ENCODE measurements around the gene UNC80.

The UNC80 gene

DNA sequence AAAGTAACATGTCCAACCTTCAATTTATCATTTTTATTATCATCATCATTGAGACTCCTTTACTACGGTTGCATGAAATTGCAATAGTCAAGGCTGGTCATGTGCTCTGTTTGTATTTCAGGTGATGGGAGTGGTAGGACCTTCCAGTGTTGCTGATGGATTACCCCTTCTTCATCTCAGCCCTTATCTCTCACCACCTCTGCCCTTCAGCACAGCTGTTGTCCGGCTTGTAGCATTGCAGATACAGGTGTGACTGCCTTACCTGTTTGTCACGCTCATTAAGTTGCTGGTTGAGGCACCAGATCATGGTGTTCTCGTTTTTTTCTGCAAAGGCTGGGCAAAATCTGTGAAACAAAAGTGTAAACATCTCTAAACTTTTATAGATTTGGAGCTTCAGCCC, 199.1 kb downstream of the UNC80 start:
- DNase-seq (ENCODE audit: low spot score): no peak

GRCh38 chr2:209973328-209973727, 201.7 kb downstream of the UNC80 start:
- DNase-seq (ENCODE audit: low spot score): no peak

DNA sequence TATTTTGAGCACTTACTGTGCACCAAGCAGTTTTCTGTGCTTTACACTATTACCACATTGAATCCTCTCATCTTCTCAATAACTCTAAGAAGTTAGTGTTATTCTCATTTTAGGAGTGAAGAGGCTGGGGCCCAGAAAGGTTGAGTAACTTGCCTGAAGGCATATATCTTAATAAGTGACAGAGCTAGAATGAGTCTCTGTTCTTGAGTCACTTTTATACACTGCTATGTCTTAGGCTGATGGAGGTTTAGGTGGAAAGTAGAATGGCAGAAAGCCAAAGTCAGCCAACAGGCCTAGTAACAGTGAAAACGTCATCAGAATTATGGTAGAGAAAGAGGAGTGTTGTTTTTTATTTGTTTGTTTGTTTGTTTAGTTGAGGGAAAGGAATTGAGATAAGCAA, 202.9 kb downstream of the UNC80 start:
- DNase-seq (ENCODE audit: low spot score): no peak

DNA sequence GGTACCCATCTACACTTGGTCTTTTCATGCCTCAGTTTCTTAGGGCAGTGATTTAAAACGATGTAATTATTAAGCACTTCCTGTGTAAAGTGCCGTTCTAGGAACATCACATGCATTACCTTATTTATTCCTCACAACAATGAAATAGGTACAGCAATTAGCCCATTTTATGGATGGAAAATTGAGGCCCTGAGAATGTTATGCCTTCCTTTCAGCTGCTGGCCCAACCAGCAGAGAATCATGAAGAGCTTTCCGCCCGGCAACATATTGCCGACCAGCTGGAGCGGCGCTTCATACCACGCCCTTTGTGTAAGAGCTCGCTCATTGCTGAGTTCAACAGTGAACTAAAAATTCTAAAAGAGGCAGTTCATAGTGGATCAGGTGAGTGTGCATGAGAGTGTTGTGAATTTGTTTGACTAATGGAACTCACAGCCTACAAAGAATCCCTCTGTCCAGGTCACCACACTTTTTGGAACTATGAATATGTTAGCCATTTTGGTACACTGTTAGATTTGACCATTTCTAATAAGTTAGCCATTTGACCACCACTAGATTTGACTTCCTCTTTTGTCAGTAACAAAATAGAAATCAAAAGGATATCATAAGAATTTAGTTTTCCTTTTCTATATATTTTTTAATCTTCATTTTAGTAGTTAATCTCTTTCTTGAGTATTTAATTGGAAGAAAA, 205.2 kb downstream of the UNC80 start:
- no peak for DNase-seq (ENCODE audit: low spot score)

DNA sequence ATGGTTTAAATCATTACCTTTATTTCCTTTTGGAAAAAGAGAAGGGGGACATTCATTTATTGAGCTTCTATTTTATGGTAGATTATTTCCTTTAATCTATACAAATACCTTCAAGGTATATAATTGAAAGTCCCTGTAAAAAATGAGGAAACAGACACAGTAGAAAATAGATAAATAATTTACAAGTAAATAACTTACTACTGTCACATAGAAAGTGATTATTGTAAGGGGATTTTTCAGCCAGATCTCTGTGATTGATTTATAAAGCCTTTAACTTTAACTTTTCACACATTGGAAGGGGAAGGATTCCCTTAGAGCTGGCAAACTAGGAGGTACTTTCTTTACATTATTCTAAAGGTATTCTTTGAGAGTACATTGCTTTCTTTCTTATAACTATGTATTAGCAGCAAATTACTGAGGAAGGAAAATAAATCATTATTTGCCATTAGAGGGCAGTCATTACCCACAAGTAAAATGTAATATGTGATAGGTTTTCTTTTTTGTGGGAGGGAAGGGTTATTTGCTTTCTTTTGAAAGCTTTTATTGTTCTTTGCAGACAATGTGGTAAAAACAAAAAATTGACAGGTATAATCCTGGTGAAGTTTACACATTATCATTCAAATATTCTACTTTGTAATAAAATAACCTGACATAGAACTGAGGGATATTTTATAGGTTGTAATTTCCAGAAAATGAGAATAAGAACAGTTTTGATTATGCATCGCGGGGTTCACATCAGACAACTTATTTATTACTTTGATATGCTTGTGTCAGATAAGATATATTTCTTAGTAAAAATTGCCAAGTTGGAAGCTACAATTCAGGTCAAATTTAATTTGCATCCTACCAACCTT, 206.0 kb downstream of the UNC80 start:
- peak; percentile 8 for DNase-seq (ENCODE audit: low spot score)

DNA sequence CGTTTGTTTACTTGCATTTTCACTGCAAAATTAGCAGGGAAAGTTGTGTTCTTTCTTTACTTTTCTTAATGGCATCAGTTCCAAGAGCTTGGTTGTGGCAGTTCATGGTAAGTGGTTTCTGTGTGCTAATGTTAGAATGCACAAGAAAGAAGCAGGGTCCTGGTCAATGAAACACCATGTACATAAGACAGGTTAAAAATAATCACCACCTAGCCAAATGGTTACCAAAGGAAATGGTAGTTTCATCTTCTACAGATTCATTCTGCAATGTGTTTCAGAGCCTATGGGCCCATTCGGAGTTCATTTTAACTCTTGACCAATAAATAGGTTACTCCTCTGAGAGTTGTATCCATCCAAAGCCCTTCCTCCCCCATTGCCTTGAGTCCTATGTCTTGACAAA, 212.7 kb downstream of the UNC80 start:
- DNase-seq (ENCODE audit: low spot score): no peak

- DNase-seq (ENCODE audit: low spot score): no peak
These were observed 214.2 kb downstream of the UNC80 start for GRCh38 chr2:209985874-209986273.

- no peak for DNase-seq (ENCODE audit: low spot score)
These were observed 214.8 kb downstream of the UNC80 start for GRCh38 chr2:209986415-209986814.

GRCh38 chr2:209988010-209988409, 216.4 kb downstream of the UNC80 start:
- no peak for DNase-seq (ENCODE audit: low spot score)

- DNase-seq (ENCODE audit: low spot score): no peak
These were observed 219.2 kb downstream of the UNC80 start for GRCh38 chr2:209990838-209991237.

GRCh38 chr2:209993968-209994367, 222.3 kb downstream of the UNC80 start:
- no peak for DNase-seq (ENCODE audit: low spot score)

DNA sequence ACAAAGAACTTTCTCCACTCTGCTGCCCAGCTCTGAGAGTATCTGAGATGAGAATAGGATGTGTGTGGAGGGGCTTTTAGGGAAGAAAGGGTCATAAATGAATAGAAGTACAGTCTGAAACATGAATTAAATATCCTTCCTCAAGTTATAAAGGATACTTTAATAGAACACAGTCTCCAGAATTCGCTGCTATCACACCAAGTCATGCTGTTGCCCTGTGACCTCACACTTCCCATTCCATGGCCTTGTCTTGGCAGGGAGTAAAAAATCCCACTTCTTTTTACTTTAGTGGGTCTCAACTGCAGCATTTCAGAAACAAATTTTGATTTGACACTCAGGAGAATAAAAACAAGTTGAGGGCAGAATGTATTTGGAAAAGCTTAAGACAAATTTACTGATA, 227.0 kb downstream of the UNC80 start:
- DNase-seq (ENCODE audit: low spot score): no peak

DNA sequence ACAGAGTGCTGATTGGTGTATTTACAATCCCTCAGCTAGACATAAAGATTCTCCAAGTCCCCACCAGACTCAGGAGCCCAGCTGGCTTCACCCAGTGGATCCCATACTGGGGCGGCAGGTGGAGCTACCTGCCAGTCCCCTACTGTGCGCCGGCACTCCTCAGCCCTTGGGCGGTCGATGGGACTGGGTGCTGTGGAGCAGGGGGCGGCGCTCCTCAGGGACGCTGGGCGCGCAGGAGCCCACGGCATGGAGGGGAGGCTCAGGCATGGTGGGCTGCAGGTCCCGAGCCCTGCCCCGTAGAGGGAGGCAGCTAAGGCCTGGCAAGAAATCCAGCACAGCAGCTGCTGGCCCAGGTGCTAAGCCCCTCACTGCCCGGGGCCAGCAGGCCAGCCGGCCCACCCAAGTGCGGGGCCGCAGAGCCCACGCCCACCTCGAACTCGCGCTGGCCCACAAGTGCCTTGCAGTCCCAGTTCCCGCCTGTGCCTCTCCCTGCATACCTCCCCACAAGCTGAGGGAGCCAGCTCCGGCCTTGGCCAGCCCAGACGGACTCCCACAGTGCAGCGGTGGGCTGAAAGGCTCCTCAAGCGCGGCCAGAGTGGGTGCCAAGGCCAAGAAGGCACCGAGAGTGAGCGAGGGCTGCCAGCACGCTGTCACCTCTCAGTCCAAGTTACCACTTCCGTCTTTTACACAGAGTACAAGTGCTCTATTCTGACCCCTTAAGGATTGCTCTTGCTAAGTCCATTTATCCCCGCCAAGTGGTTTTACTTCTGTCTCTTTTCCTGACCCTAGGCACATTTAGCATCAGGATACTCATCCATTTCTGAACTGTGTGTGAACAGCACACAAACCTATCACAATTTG, 229.1 kb downstream of the UNC80 start:
- DNase-seq (ENCODE audit: low spot score): no peak

DNA sequence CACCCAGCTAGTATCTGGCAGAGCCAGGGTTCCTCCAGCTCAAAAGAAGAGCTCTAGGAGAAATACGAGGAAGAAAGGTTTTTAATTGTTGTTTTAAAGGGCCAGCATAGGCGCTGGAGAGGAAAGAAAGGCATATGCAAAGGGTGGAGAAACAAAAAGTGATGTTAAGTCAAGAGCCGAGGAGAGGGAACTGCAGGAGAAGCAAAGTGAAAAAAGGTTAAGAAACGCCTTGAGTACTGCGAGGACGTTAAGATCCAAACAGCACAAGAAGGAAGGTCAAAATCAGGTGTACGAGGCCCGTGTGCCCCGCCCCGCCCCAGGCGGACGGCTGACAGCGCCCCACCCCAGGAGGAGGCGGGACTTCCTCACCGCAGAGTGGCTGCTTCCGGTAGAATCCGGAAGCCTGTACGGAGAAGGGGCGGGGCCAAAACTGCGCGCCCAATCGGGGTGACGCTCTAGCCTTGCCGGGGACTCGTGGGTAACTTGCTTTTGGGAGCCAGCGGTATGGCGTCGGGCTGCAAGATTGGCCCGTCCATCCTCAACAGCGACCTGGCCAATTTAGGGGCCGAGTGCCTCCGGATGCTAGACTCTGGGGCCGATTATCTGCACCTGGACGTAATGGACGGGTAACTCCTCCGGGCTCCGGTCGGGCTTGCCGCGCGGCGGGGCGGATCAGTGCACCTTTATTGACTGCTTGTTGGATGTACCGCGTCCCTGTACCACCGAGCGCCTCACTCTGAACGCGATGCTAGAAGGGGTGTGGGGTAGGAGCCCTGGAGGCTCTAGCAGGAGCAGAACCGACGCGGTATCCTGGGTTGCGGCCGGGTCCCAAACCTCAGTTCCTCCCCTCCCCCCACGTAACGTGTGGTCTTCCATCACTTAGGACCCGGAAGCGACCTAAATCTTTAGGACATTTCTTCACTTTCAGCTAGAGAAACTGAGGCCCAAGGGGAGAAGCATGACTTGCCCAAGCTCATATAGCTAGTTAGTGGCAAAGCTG, 230.8 kb downstream of the UNC80 start, which contains the start of gene RPE:
Gene RPE, plus strand, starts transcription at position 481 of the 1,000 bp plus-strand sequence. Its CDS starts 24 bp downstream, at position 505.
- peak; percentile 92 for DNase-seq (ENCODE audit: low spot score)

DNA sequence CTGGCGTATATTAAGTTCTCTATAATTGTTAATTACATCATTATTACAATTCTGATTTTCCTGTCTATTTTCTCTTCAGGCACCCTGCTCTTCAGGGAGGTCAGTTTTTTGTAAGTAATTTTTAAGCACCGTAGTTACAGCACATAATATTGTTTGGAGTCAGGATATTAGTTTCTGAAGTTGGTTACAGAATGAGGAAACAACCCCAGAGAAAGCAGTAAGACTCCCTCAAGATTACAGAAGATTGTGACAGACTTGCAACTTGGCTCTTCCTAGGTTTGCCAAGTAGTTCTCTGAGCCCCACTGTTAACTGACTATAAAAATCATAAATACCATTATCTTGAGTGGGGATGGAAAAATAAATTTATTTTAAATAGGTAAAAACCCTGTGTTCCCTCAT, 231.7 kb downstream of the UNC80 start:
- DNase-seq (ENCODE audit: low spot score): no peak

GRCh38 chr2:210004881-210005280, 233.2 kb downstream of the UNC80 start:
- DNase-seq (ENCODE audit: low spot score): no peak

DNA sequence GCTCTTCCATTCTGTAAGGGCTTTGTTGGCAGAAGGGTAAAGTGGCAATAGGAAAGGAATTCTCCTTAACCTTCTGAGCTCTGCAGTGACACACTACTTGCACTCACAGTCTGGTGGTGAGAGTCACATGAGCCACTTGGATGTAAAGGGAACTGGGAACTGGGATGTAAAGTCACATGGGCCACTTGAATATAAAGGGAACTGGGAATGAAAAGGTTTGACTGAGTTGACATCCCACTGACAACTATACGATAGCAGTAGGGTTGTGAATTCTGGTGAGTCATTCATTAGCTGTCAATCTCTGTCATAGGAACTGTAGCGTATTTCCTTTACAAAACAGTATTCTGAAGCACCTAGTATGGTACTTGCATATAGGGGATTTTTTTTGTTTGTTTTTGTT, 236.3 kb downstream of the UNC80 start:
- no peak for DNase-seq (ENCODE audit: low spot score)

GRCh38 chr2:210009126-210009525, 237.5 kb downstream of the UNC80 start:
- DNase-seq (ENCODE audit: low spot score): no peak

DNA sequence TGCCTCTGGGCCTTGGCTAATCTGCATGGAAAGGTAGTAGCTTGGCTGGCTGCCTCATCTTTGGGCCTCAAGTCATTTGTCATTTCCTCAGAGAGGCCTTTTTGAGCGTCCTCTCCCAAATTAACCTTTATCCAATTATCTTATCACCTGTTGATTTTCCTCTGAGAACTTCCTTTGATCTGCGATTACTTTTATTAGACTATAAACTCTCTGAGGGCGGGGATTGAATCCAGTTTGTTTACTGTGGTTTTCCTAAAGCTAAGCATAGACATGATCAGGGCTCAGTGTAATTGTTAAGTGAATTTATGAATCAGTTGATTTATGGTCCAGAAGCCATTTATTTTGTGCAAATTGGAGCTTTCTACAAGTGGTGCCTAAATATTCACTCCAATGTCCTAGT, 238.3 kb downstream of the UNC80 start:
- no peak for DNase-seq (ENCODE audit: low spot score)

- DNase-seq (ENCODE audit: low spot score): no peak
These were observed 248.5 kb downstream of the UNC80 start for GRCh38 chr2:210020138-210020537.

GRCh38 chr2:210022824-210023223, 251.2 kb downstream of the UNC80 start:
- DNase-seq (ENCODE audit: low spot score): no peak

Measured in SK-N-DZ (cell line).